Suprapubic skin (tissue), 4 donors: ENCODE results near the gene SI. TPM values are rescaled to one million over a fixed set of nuclear protein-coding genes. Genes with fewer than 3 reads are reported as not detected.

Source experiments
- DNase-seq, 2 donors: peaks; one replicate each; pipeline ENCODE4 v3.0.0-alpha.2; 2019; ENCODE audit warnings: low spot score in 2 of 2
- H3K27ac ChIP-seq: fragments of 200-600 bp; sonication (generic); one replicate; pipeline ENCODE4 v1.5.1; 2019
- H3K27me3 ChIP-seq: fragments of 200-600 bp; sonication (generic); one replicate; pipeline ENCODE4 v1.5.1; 2019
- H3K36me3 ChIP-seq: fragments of 200-600 bp; sonication (generic); one replicate; pipeline ENCODE4 v1.5.1; 2019
- H3K4me1 ChIP-seq: fragments of 200-600 bp; sonication (generic); one replicate; pipeline ENCODE4 v1.5.1; 2019
- H3K4me3 ChIP-seq: fragments of 200-600 bp; sonication (generic); one replicate; pipeline ENCODE4 v1.5.1; 2019; ENCODE audit warnings: mild to moderate bottlenecking
- H3K9me3 ChIP-seq: fragments of 200-600 bp; sonication (generic); one replicate; pipeline ENCODE4 v1.5.1; 2019
- EP300 ChIP-seq: sonication (generic); formaldehyde crosslinking; IDR thresholded peaks from one replicate; pipeline ENCODE4 v1.6.1; 2017; ENCODE audit warnings: antibody characterized with exemption
- POLR2A ChIP-seq, 2 donors: fragments of 450-650 bp; IDR thresholded peaks; one replicate each; pipeline ENCODE4 v1.6.1; 2017; ENCODE audit warnings: antibody characterized with exemption in 2 of 2, mild to moderate bottlenecking in 2 of 2, moderate library complexity in 2 of 2
- POLR2AphosphoS5 ChIP-seq, 3 donors: sonication (generic); formaldehyde crosslinking; IDR thresholded peaks; one replicate each; pipeline ENCODE4 v1.6.1; 2017; ENCODE audit warnings: antibody characterized with exemption in 3 of 3
- WGBS: methylation state at CpG from one replicate; pipeline ENCODE4 v1.1.5; 2018; 5-methylcytosine and 5-hydroxymethylcytosine counted together
- total RNA-seq, 4 donors: library from RNA; depleted of rRNA; stranded (reverse); fragments of >200 nt; gene quantifications; one replicate each; pipeline ENCODE4 v1.1.0, GENCODE V29; 2016
- TF ChIP-seq, protein P1 (sequence below), 2 donors: fragments of 200-600 bp in 1 of 2; fragments of 450-650 bp in 1 of 2; sonication (generic) in 1 of 2; IDR thresholded peaks; one replicate each; pipeline ENCODE4 v1.5.1; 2016 to 2019; ENCODE audit warnings: antibody characterized with exemption in 2 of 2, mild to moderate bottlenecking in 1 of 2, moderate library complexity in 1 of 2

SI gene
- under 1 TPM; 0.08 to 0.24 (median 0.15) TPM for total RNA-seq

- H3K27ac ChIP-seq, result no peak within 1 kb of the TSS
- TF ChIP-seq POLR2AphosphoS5 (IDR thresholded peaks at IDR 0.05) (no peak), EP300 (no peak)
Observed at GRCh38 chr3:165078293-165078692, at the start of gene SI. Gene SI, minus strand, starts transcription at chr3:165078496. Its CDS starts 2,484 bp downstream, at chr3:165076012.

DNA sequence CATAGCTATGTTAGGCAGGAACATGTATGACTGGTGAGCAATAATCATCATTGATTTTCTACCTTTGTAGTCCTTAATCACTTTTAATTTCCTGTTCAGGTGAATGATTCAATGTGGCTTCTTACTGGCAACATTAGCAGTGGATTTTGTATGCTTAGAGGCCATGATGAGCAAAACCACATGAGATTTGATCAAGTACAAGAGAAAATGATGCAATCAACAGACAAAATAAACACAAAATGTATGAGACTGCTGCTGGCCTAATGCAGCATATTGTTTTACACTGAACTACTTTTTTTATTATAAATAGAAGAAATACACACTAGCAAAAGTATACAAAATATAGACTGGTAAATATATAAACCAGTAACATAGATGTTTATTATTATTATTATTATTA lies 47.5 kb upstream of the SI start:
- H3K36me3 ChIP-seq, result no peaks in the 10 kb centered on the region
- no peaks in the 10 kb centered on the region for H3K27me3 ChIP-seq
- H3K9me3 ChIP-seq, result no peaks in the 10 kb centered on the region
- TF ChIP-seq, protein P1, sequence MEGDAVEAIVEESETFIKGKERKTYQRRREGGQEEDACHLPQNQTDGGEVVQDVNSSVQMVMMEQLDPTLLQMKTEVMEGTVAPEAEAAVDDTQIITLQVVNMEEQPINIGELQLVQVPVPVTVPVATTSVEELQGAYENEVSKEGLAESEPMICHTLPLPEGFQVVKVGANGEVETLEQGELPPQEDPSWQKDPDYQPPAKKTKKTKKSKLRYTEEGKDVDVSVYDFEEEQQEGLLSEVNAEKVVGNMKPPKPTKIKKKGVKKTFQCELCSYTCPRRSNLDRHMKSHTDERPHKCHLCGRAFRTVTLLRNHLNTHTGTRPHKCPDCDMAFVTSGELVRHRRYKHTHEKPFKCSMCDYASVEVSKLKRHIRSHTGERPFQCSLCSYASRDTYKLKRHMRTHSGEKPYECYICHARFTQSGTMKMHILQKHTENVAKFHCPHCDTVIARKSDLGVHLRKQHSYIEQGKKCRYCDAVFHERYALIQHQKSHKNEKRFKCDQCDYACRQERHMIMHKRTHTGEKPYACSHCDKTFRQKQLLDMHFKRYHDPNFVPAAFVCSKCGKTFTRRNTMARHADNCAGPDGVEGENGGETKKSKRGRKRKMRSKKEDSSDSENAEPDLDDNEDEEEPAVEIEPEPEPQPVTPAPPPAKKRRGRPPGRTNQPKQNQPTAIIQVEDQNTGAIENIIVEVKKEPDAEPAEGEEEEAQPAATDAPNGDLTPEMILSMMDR (IDR thresholded peaks at IDR 0.05), result no peak
- TF ChIP-seq POLR2AphosphoS5 (IDR thresholded peaks at IDR 0.05) (no peak), EP300 (no peak), POLR2A (IDR thresholded peaks at IDR 0.05) (no peak)
- no peak overlapping the region for H3K27ac ChIP-seq
- no peak for DNase-seq
- H3K4me1 ChIP-seq, result no peaks in the 10 kb centered on the region
- no peak overlapping the region for H3K4me3 ChIP-seq

More at GRCh38 chr3:165078293-165078692, at the start of gene SI:
- Histone ChIP-seq H3K27me3 (no peaks in the 10 kb centered on the region), H3K4me1 (no peaks in the 10 kb centered on the region), H3K4me3 (no peak within 1 kb of the TSS), H3K9me3 (no peaks in the 10 kb centered on the region), H3K36me3 (no peaks in the 10 kb centered on the region)
- DNase-seq, result no peak

DNA sequence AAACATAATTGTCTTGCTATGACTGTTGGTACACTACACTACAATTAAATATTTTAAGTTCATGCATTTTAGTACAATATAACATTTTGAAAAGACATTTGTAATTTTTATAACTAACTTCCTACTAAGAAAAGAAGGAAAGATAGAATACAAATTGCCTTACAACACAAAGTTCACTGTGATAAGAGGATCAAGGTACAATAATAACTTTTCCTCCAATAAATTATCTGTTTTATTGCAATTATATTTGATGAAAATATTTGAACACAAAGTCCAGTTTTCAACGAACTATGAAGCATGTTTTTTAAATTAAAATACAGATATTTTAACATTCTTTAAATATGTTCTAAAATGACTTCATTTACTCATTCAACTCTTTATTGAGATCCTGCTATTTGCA lies 33.1 kb upstream of the SI start:
- TF ChIP-seq EP300 (no peak), POLR2A (IDR thresholded peaks at IDR 0.05) (no peak), POLR2AphosphoS5 (IDR thresholded peaks at IDR 0.05) (no peak)
- TF ChIP-seq, protein P1 (IDR thresholded peaks at IDR 0.05), result no peak
- Histone ChIP-seq H3K27ac (no peak overlapping the region), H3K27me3 (no peaks in the 10 kb centered on the region), H3K9me3 (no peaks in the 10 kb centered on the region), H3K4me1 (no peaks in the 10 kb centered on the region), H3K4me3 (no peak overlapping the region), H3K36me3 (no peaks in the 10 kb centered on the region)
- WGBS, result 44% methylated on average over 1 of the region's 1 CpG
- DNase-seq, result no peak

- Histone ChIP-seq H3K4me3 (no peak overlapping the region), H3K4me1 (no peaks in the 10 kb centered on the region), H3K9me3 (no peaks in the 10 kb centered on the region), H3K36me3 (no peaks in the 10 kb centered on the region), H3K27me3 (no peaks in the 10 kb centered on the region), H3K27ac (no peak overlapping the region)
- 62% methylated on average over 1 of the region's 1 CpG for WGBS
- DNase-seq, result no peak
- no peak for TF ChIP-seq EP300
- no peak for TF ChIP-seq POLR2AphosphoS5 (IDR thresholded peaks at IDR 0.05)
Observed at GRCh38 chr3:165103616-165104015, 25.3 kb upstream of the SI start.

DNA sequence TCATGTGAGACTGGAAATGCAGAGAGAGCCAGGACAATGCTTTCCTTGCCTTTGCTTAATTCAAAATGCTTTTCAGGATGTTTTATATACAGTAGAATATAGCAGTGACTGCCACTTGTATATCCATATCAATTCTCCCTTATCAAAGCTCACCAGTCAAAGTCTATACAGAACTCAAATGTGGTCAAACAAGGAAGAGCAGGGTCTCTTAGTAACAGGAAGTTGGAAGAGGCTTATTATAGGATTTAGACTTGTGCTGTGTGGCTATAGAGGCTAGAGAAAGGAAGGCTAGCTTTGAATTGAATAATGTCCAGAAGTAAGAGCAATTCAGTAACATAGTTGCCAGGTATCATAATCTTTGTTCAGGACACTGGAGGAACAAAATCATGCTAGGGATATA lies 4.4 kb upstream of the SI start:
- no peaks in the 10 kb centered on the region for H3K4me1 ChIP-seq
- no peak for DNase-seq
- no peak for TF ChIP-seq POLR2A (IDR thresholded peaks at IDR 0.05)
- TF ChIP-seq, protein P1 (IDR thresholded peaks at IDR 0.05), result no peak
- TF ChIP-seq POLR2AphosphoS5 (IDR thresholded peaks at IDR 0.05), result no peak
- TF ChIP-seq EP300, result no peak
- H3K4me3 ChIP-seq, result no peak overlapping the region
- H3K27ac ChIP-seq, result no peak overlapping the region
- H3K27me3 ChIP-seq, result no peaks in the 10 kb centered on the region
- H3K9me3 ChIP-seq, result no peaks in the 10 kb centered on the region
- no peaks in the 10 kb centered on the region for H3K36me3 ChIP-seq

DNA sequence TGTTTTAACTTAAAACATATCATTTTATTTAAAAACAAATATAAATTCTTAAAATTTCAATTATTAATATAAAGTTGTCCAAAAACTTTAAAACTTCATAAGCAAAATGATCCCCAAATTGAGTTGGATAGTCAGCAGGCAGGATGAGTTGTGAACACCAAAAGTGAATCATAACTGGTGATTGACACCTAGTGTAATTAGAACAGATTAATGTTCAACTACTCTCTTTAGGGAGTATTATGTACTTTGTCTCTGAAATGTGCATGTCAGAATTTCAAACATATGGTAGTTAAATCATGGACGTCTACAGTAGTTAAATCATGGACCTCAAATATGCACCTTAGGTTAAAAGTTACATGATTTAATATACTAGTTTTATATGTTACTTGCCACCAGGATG lies 2.9 kb upstream of the SI start:
- no peaks in the 10 kb centered on the region for H3K4me1 ChIP-seq
- WGBS, result 35% methylated on average over 1 of the region's 1 CpG
- no peaks in the 10 kb centered on the region for H3K9me3 ChIP-seq
- DNase-seq, result no peak
- H3K27ac ChIP-seq, result no peak overlapping the region
- H3K27me3 ChIP-seq, result no peaks in the 10 kb centered on the region
- H3K4me3 ChIP-seq, result no peak overlapping the region
- no peaks in the 10 kb centered on the region for H3K36me3 ChIP-seq
- TF ChIP-seq POLR2A (IDR thresholded peaks at IDR 0.05), result no peak
- TF ChIP-seq, protein P1 (IDR thresholded peaks at IDR 0.05), result no peak
- TF ChIP-seq EP300, result no peak
- no peak for TF ChIP-seq POLR2AphosphoS5 (IDR thresholded peaks at IDR 0.05)
